ENCODE data around the gene TMEM47. TPM values are rescaled to one million over a fixed set of nuclear protein-coding genes. Genes with fewer than 3 reads are reported as not detected.

The TMEM47 gene
- total RNA-seq, 2 donors from 2014 or later, result 12.6 to 13.6 TPM

- Histone ChIP-seq H3K27ac (ENCODE audit: low read depth, low read length) (no peak overlapping the region), H3K4me3 (ENCODE audit: low read length) (no peak overlapping the region), H3K27me3 (ENCODE audit: control insufficient read depth, insufficient read depth, low read length, poor library complexity, severe bottlenecking) (no peaks in the 10 kb centered on the region), H3K9me3 (ENCODE audit: control insufficient read depth, low read length) (no peaks in the 10 kb centered on the region), H3K4me1 (ENCODE audit: control insufficient read depth, insufficient read depth, low read length) (no peaks in the 10 kb centered on the region), H3K36me3 (ENCODE audit: control insufficient read depth, insufficient read depth, low read length) (peaks cover 18% of the 10 kb centered on the region), H3K9ac (ENCODE audit: extremely low read depth, low read length, poor library complexity, severe bottlenecking) (no peak overlapping the region)
- no peak overlapping the region for H3K4me3 Mint-ChIP-seq
- no peaks in the 10 kb centered on the region for H3K9me3 Mint-ChIP-seq
- H3K4me1 Mint-ChIP-seq, result no peaks in the 10 kb centered on the region
- no peak overlapping the region for H3K27ac Mint-ChIP-seq
- no peak for DNase-seq
- H3K27me3 Mint-ChIP-seq (ENCODE audit: insufficient read depth), result no peaks in the 10 kb centered on the region
- H3K36me3 Mint-ChIP-seq (ENCODE audit: low read depth), result peaks cover 6% of the 10 kb centered on the region
- no peak for TF ChIP-seq CTCF (conservative IDR thresholded peaks at IDR 0.05)
- 100% methylated on average over 1 of the region's 3 CpGs; no CpG with 5 or more reads in 1 of the 2 experiments for WGBS, 2 experiments (ENCODE audit: insufficient coverage in 1 of 2, insufficient read length in 1 of 2)
These were observed 24.7 kb downstream of the TMEM47 start for GRCh38 chrX:34632384-34632783.

- Histone ChIP-seq H3K9me3 (ENCODE audit: control insufficient read depth, low read length) (no peaks in the 10 kb centered on the region), H3K4me3 (ENCODE audit: low read length) (no peak overlapping the region), H3K4me1 (ENCODE audit: control insufficient read depth, insufficient read depth, low read length) (no peaks in the 10 kb centered on the region), H3K27me3 (ENCODE audit: control insufficient read depth, insufficient read depth, low read length, poor library complexity, severe bottlenecking) (no peaks in the 10 kb centered on the region), H3K9ac (ENCODE audit: extremely low read depth, low read length, poor library complexity, severe bottlenecking) (no peak overlapping the region), H3K27ac (ENCODE audit: low read depth, low read length) (no peak overlapping the region), H3K36me3 (ENCODE audit: control insufficient read depth, insufficient read depth, low read length) (peaks cover 18% of the 10 kb centered on the region)
- no peak for TF ChIP-seq CTCF (conservative IDR thresholded peaks at IDR 0.05)
- H3K27me3 Mint-ChIP-seq (ENCODE audit: insufficient read depth), result no peaks in the 10 kb centered on the region
- DNase-seq, result no peak
- H3K9me3 Mint-ChIP-seq, result no peaks in the 10 kb centered on the region
- H3K36me3 Mint-ChIP-seq (ENCODE audit: low read depth), result peaks cover 6% of the 10 kb centered on the region
- H3K4me3 Mint-ChIP-seq, result no peak overlapping the region
- whole genome bisulfite sequencing, 2 experiments (ENCODE audit: insufficient coverage in 1 of 2, insufficient read length in 1 of 2), result 93% methylated on average over 2 of the region's 3 CpGs; no CpG with 5 or more reads in 1 of the 2 experiments
- no peak overlapping the region for H3K27ac Mint-ChIP-seq
- H3K4me1 Mint-ChIP-seq, result no peaks in the 10 kb centered on the region
These were observed 25.4 kb downstream of the TMEM47 start for GRCh38 chrX:34631479-34632220.

- no peaks in the 10 kb centered on the region for H3K4me1 ChIP-seq (ENCODE audit: control insufficient read depth, insufficient read depth, low read length)
- no peaks in the 10 kb centered on the region for H3K27me3 ChIP-seq (ENCODE audit: control insufficient read depth, insufficient read depth, low read length, poor library complexity, severe bottlenecking)
- Mint-ChIP-seq H3K4me1 (no peaks in the 10 kb centered on the region), H3K4me3 (no peak overlapping the region), H3K27me3 (ENCODE audit: insufficient read depth) (no peaks in the 10 kb centered on the region), H3K9me3 (no peaks in the 10 kb centered on the region), H3K27ac (no peak overlapping the region), H3K36me3 (ENCODE audit: low read depth) (peaks cover 6% of the 10 kb centered on the region)
- WGBS, 2 experiments (ENCODE audit: insufficient coverage in 1 of 2, insufficient read length in 1 of 2), result 100% methylated on average over 2 of the region's 3 CpGs; no CpG with 5 or more reads in 1 of the 2 experiments
- H3K36me3 ChIP-seq (ENCODE audit: control insufficient read depth, insufficient read depth, low read length), result peaks cover 18% of the 10 kb centered on the region
- TF ChIP-seq CTCF (conservative IDR thresholded peaks at IDR 0.05), result no peak
- H3K27ac ChIP-seq (ENCODE audit: low read depth, low read length), result no peak overlapping the region
- DNase-seq, result no peak
- H3K4me3 ChIP-seq (ENCODE audit: low read length), result no peak overlapping the region
- H3K9ac ChIP-seq (ENCODE audit: extremely low read depth, low read length, poor library complexity, severe bottlenecking), result no peak overlapping the region
- H3K9me3 ChIP-seq (ENCODE audit: control insufficient read depth, low read length), result no peaks in the 10 kb centered on the region
These were observed 27.5 kb downstream of the TMEM47 start for GRCh38 chrX:34629572-34629971.
